HEK293 (cell line): Measurements from ENCODE around the gene NAT16.

Experiments used
- KLF16 ChIP-seq: fragments of 450-650 bp; formaldehyde crosslinking; IDR thresholded peaks from 2 replicates; pipeline ENCODE4 v1.5.1; 2017; ENCODE audit warnings: missing biosample characterization, missing genetic modification characterization
- KLF17 ChIP-seq: fragments of 450-650 bp; formaldehyde crosslinking; IDR thresholded peaks from 2 replicates; pipeline ENCODE4 v1.5.1; 2016; ENCODE audit warnings: missing biosample characterization, missing genetic modification characterization
- MEIS1 ChIP-seq: sonication (generic); formaldehyde crosslinking; IDR thresholded peaks from 2 replicates; pipeline ENCODE4 v1.8.1; 2022; ENCODE audit warnings: missing genetic modification reagents, mild to moderate bottlenecking, borderline replicate concordance
- PATZ1 ChIP-seq: fragments of 450-650 bp; formaldehyde crosslinking; IDR thresholded peaks from 2 replicates; pipeline ENCODE4 v1.5.1; 2016; ENCODE audit warnings: missing biosample characterization, missing genetic modification characterization
- PRDM10 ChIP-seq: fragments of 450-650 bp; formaldehyde crosslinking; IDR thresholded peaks from 2 replicates; pipeline ENCODE4 v1.5.1; 2016; ENCODE audit warnings: missing biosample characterization, missing genetic modification characterization
- PRDM2 ChIP-seq: fragments of 450-650 bp; formaldehyde crosslinking; IDR thresholded peaks from 2 replicates; pipeline ENCODE4 v1.5.1; 2016; ENCODE audit warnings: missing biosample characterization, missing genetic modification characterization, borderline replicate concordance
- PRDM4 ChIP-seq: fragments of 450-650 bp; formaldehyde crosslinking; IDR thresholded peaks from 2 replicates; pipeline ENCODE4 v1.5.1; 2017; ENCODE audit warnings: missing biosample characterization, missing genetic modification characterization
- SALL2 ChIP-seq: fragments of 450-650 bp; formaldehyde crosslinking; IDR thresholded peaks from 2 replicates; pipeline ENCODE4 v1.5.0; 2017; ENCODE audit warnings: missing biosample characterization, mild to moderate bottlenecking, missing genetic modification characterization, borderline replicate concordance
- ZEB2 ChIP-seq: fragments of 450-650 bp; formaldehyde crosslinking; IDR thresholded peaks from 2 replicates; pipeline ENCODE4 v1.5.1; 2016; ENCODE audit warnings: missing biosample characterization, missing genetic modification characterization
- ZNF140 ChIP-seq: fragments of 450-650 bp; formaldehyde crosslinking; IDR thresholded peaks from 2 replicates; pipeline ENCODE4 v1.5.1; 2016; ENCODE audit warnings: missing biosample characterization, missing genetic modification characterization
- ZNF184 ChIP-seq: fragments of 450-650 bp; IDR thresholded peaks from 2 replicates; pipeline ENCODE4 v1.5.1; 2018; ENCODE audit warnings: missing biosample characterization, mild to moderate bottlenecking, missing genetic modification characterization
- ZNF214 ChIP-seq: fragments of 450-650 bp; formaldehyde crosslinking; IDR thresholded peaks from 2 replicates; pipeline ENCODE4 v1.5.1; 2017; ENCODE audit warnings: missing biosample characterization, mild to moderate bottlenecking, missing genetic modification characterization, borderline replicate concordance
- ZNF23 ChIP-seq: fragments of 450-650 bp; formaldehyde crosslinking; IDR thresholded peaks from 2 replicates; pipeline ENCODE4 v1.5.1; 2016; ENCODE audit warnings: missing biosample characterization, missing genetic modification characterization, borderline replicate concordance
- ZNF302 ChIP-seq: fragments of 450-650 bp; formaldehyde crosslinking; IDR thresholded peaks from 2 replicates; pipeline ENCODE4 v1.5.1; 2016; ENCODE audit warnings: missing biosample characterization, missing genetic modification characterization, low read depth
- ZNF324 ChIP-seq: fragments of 450-650 bp; formaldehyde crosslinking; IDR thresholded peaks from 2 replicates; pipeline ENCODE4 v1.5.1; 2016; ENCODE audit warnings: missing biosample characterization, missing genetic modification characterization
- ZNF341 ChIP-seq: fragments of 450-650 bp; formaldehyde crosslinking; IDR thresholded peaks from 2 replicates; pipeline ENCODE4; 2016; ENCODE audit warnings: low read depth, missing biosample characterization, missing genetic modification characterization
- ZNF433 ChIP-seq: fragments of 450-650 bp; formaldehyde crosslinking; IDR thresholded peaks from 2 replicates; pipeline ENCODE4 v1.5.1; 2016; ENCODE audit warnings: missing biosample characterization, missing genetic modification characterization, low read depth
- ZNF48 ChIP-seq: fragments of 450-650 bp; formaldehyde crosslinking; IDR thresholded peaks from 2 replicates; pipeline ENCODE4 v1.5.1; 2016; ENCODE audit warnings: missing biosample characterization, missing genetic modification characterization
- ZNF660 ChIP-seq: fragments of 450-650 bp; IDR thresholded peaks from 2 replicates; pipeline ENCODE4 v1.5.1; 2018; ENCODE audit warnings: missing biosample characterization, mild to moderate bottlenecking, missing genetic modification characterization
- ZNF768 ChIP-seq: fragments of 450-650 bp; formaldehyde crosslinking; IDR thresholded peaks from 2 replicates; pipeline ENCODE4 v1.5.1; 2018; ENCODE audit warnings: missing biosample characterization, mild to moderate bottlenecking, missing genetic modification characterization
- TF ChIP-seq, protein P1 (sequence below): fragments of 450-650 bp; formaldehyde crosslinking; IDR thresholded peaks from 2 replicates; pipeline ENCODE4 v1.5.1; 2016; ENCODE audit warnings: missing biosample characterization, missing genetic modification characterization

Gene NAT16

GRCh38 chr7:101165075-101165957 lies 14.8 kb downstream of the NAT16 start, which contains the start of gene VGF (continued):
- TF ChIP-seq, protein P1, sequence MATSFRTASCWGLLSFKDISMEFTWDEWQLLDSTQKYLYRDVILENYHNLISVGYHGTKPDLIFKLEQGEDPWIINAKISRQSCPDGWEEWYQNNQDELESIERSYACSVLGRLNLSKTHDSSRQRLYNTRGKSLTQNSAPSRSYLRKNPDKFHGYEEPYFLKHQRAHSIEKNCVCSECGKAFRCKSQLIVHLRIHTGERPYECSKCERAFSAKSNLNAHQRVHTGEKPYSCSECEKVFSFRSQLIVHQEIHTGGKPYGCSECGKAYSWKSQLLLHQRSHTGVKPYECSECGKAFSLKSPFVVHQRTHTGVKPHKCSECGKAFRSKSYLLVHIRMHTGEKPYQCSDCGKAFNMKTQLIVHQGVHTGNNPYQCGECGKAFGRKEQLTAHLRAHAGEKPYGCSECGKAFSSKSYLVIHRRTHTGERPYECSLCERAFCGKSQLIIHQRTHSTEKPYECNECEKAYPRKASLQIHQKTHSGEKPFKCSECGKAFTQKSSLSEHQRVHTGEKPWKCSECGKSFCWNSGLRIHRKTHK (tag by site-specific recombination) = no peak
- peak; percentile 76; the same call in 1 of the 2 replicates for TF ChIP-seq ZNF324 (tag by site-specific recombination)
- TF ChIP-seq ZNF302 (tag by site-specific recombination) = no peak
- TF ChIP-seq ZNF341 (tag by site-specific recombination) = no peak
- TF ChIP-seq KLF17 (tag by site-specific recombination) = peak; percentile 82
- TF ChIP-seq ZNF48 = no peak
- no peak for TF ChIP-seq MEIS1
- no peak for TF ChIP-seq ZNF433 (tag by site-specific recombination)
- peak; percentile 92 for TF ChIP-seq KLF16 (tag by site-specific recombination)
- no peak for TF ChIP-seq SALL2 (tag by site-specific recombination)
- peak; percentile 94 for TF ChIP-seq PATZ1
- TF ChIP-seq ZNF214 = no peak
- TF ChIP-seq ZNF660 (tag by site-specific recombination) = peak; percentile 78
- no peak for TF ChIP-seq PRDM2 (tag by site-specific recombination)
- no peak for TF ChIP-seq ZNF768 (tag by site-specific recombination)
- peak; percentile 52; the same call in 1 of the 2 replicates for TF ChIP-seq ZEB2 (tag by site-specific recombination)
- TF ChIP-seq ZNF184 (tag by site-specific recombination) = no peak
- TF ChIP-seq ZNF23 = no peak
- no peak for TF ChIP-seq PRDM4 (tag by site-specific recombination)
- no peak for TF ChIP-seq PRDM10 (tag by site-specific recombination)
- TF ChIP-seq ZNF140 (tag by site-specific recombination) = no peak
